HG02884 (cell line): ENCODE results near the gene EGLN1.

Experiments
- ATAC-seq: cut with Tn5 transposase; IDR thresholded peaks from one replicate; pipeline ENCODE4 v1.9.1; 2021; ENCODE audit warnings: mild to moderate bottlenecking, moderate library complexity; ENCODE audit not compliant: unreplicated experiment

The EGLN1 gene

GRCh38 chr1:231334952-231335351 is 87.1 kb downstream of the EGLN1 start:
- no peak for ATAC-seq

GRCh38 chr1:231334079-231334666 is 87.9 kb downstream of the EGLN1 start:
- ATAC-seq: peak; percentile 24

- no peak for ATAC-seq
Observed at GRCh38 chr1:231332761-231333160, 89.3 kb downstream of the EGLN1 start.

GRCh38 chr1:231329483-231329882 is 92.6 kb downstream of the EGLN1 start:
- no peak for ATAC-seq

GRCh38 chr1:231327617-231328016 is 94.5 kb downstream of the EGLN1 start:
- ATAC-seq: no peak

- no peak for ATAC-seq
Observed at GRCh38 chr1:231326248-231326647, 95.8 kb downstream of the EGLN1 start.

GRCh38 chr1:231324660-231325059 is 97.4 kb downstream of the EGLN1 start:
- no peak for ATAC-seq

- ATAC-seq: no peak
Observed at GRCh38 chr1:231322880-231323530, 99.1 kb downstream of the EGLN1 start.

GRCh38 chr1:231319080-231319479 is 103.0 kb downstream of the EGLN1 start:
- ATAC-seq: no peak

- ATAC-seq: no peak
Observed at GRCh38 chr1:231318568-231318967, 103.5 kb downstream of the EGLN1 start.

- ATAC-seq: no peak
Observed at GRCh38 chr1:231318015-231318355, 104.1 kb downstream of the EGLN1 start.

- ATAC-seq: no peak
Observed at GRCh38 chr1:231317306-231318014, 104.6 kb downstream of the EGLN1 start.

GRCh38 chr1:231315887-231316286 is 106.2 kb downstream of the EGLN1 start:
- no peak for ATAC-seq
